ENCODE measurements around the gene EXOC2. TPM values are rescaled to one million over a fixed set of nuclear protein-coding genes. Genes with fewer than 3 reads are reported as not detected.
"Not testable (repeated sequence)": the region's sequence is repeated elsewhere in the genome, so short reads cannot be mapped to it uniquely, and the experiment has no call there.

Gene EXOC2
- total RNA-seq, 2 experiments from 2014 or later, result 28.4 to 34.6 TPM

GRCh38 chr6:626236-626635, 66.7 kb downstream of the EXOC2 start:
- DNase-seq, result no peak
- Mint-ChIP-seq H3K4me3 (no peak overlapping the region), H3K27me3 (no peaks in the 10 kb centered on the region), H3K36me3 (peaks cover 4% of the 10 kb centered on the region), H3K4me1 (peaks cover 10% of the 10 kb centered on the region), H3K9me3 (ENCODE audit: low read depth) (no peaks in the 10 kb centered on the region), H3K27ac (no peak overlapping the region)
- ATAC-seq, result no peak
- CTCF ChIA-PET, result no interaction called here

- no peaks in the 10 kb centered on the region for H3K9me3 Mint-ChIP-seq (ENCODE audit: low read depth)
- no peak for ATAC-seq
- no peak overlapping the region for H3K4me3 Mint-ChIP-seq
- peaks cover 10% of the 10 kb centered on the region for H3K4me1 Mint-ChIP-seq
- DNase-seq, result no peak
- H3K27ac Mint-ChIP-seq, result no peak overlapping the region
- H3K36me3 Mint-ChIP-seq, result peaks cover 4% of the 10 kb centered on the region
- CTCF ChIA-PET, result interaction anchor here (1.5 kb wide), 1 partner anchor 11 kb away, joined by 4 read pairs; no protein-coding TSS in a partner anchor
- H3K27me3 Mint-ChIP-seq, result no peaks in the 10 kb centered on the region
Measured at GRCh38 chr6:624979-625378, 68.0 kb downstream of the EXOC2 start.

- H3K27ac Mint-ChIP-seq, result no peak overlapping the region
- ATAC-seq (no peak), DNase-seq (no peak)
- H3K36me3 Mint-ChIP-seq, result peaks cover 4% of the 10 kb centered on the region
- H3K27me3 Mint-ChIP-seq, result no peaks in the 10 kb centered on the region
- H3K4me1 Mint-ChIP-seq, result no peaks in the 10 kb centered on the region
- H3K4me3 Mint-ChIP-seq, result no peak overlapping the region
- CTCF ChIA-PET, result no interaction called here
- no peaks in the 10 kb centered on the region for H3K9me3 Mint-ChIP-seq (ENCODE audit: low read depth)
Measured at GRCh38 chr6:622462-622861, 70.5 kb downstream of the EXOC2 start.

- ATAC-seq (no peak), DNase-seq (no peak)
- H3K4me1 Mint-ChIP-seq, result no peaks in the 10 kb centered on the region
- no peaks in the 10 kb centered on the region for H3K9me3 Mint-ChIP-seq (ENCODE audit: low read depth)
- H3K36me3 Mint-ChIP-seq, result peaks cover 8% of the 10 kb centered on the region
- H3K27ac Mint-ChIP-seq, result no peak overlapping the region
- H3K4me3 Mint-ChIP-seq, result no peak overlapping the region
- no peaks in the 10 kb centered on the region for H3K27me3 Mint-ChIP-seq
- CTCF ChIA-PET, result interaction anchor here (1.0 kb wide), 1 partner anchor 29 kb away, joined by 3 read pairs; no protein-coding TSS in a partner anchor
Measured at GRCh38 chr6:621931-622330, 71.0 kb downstream of the EXOC2 start.

GRCh38 chr6:620950-621349, 72.0 kb downstream of the EXOC2 start:
- Mint-ChIP-seq H3K36me3 (peaks cover 9% of the 10 kb centered on the region), H3K4me3 (no peak overlapping the region), H3K4me1 (no peaks in the 10 kb centered on the region), H3K27me3 (no peaks in the 10 kb centered on the region), H3K27ac (no peak overlapping the region), H3K9me3 (ENCODE audit: low read depth) (no peaks in the 10 kb centered on the region)
- ATAC-seq (no peak), DNase-seq (no peak)
- CTCF ChIA-PET, result interaction anchor here (1.0 kb wide), 1 partner anchor 28 kb away, joined by 3 read pairs; no protein-coding TSS in a partner anchor

- peaks cover 13% of the 10 kb centered on the region for H3K36me3 Mint-ChIP-seq
- H3K9me3 Mint-ChIP-seq (ENCODE audit: low read depth), result no peaks in the 10 kb centered on the region
- no peak for DNase-seq
- H3K27me3 Mint-ChIP-seq, result no peaks in the 10 kb centered on the region
- no peaks in the 10 kb centered on the region for H3K4me1 Mint-ChIP-seq
- ATAC-seq, result no peak
- H3K4me3 Mint-ChIP-seq, result no peak overlapping the region
- CTCF ChIA-PET, result no interaction called here
- H3K27ac Mint-ChIP-seq, result no peak overlapping the region
Measured at GRCh38 chr6:620166-620565, 72.8 kb downstream of the EXOC2 start.

- ATAC-seq (no peak), DNase-seq (no peak)
- Mint-ChIP-seq H3K36me3 (peaks cover 19% of the 10 kb centered on the region), H3K9me3 (ENCODE audit: low read depth) (no peaks in the 10 kb centered on the region), H3K27ac (no peak overlapping the region), H3K4me1 (no peaks in the 10 kb centered on the region), H3K27me3 (no peaks in the 10 kb centered on the region), H3K4me3 (no peak overlapping the region)
- CTCF ChIA-PET, result interaction anchor here (1.0 kb wide), 1 partner anchor 25 kb away, joined by 4 read pairs; no protein-coding TSS in a partner anchor
Measured at GRCh38 chr6:617456-618100, 75.4 kb downstream of the EXOC2 start.

GRCh38 chr6:613981-614380, 79.0 kb downstream of the EXOC2 start:
- Mint-ChIP-seq H3K4me3 (no peak overlapping the region), H3K36me3 (peaks cover 22% of the 10 kb centered on the region)

GRCh38 chr6:611928-612327, 81.0 kb downstream of the EXOC2 start:
- H3K4me3 Mint-ChIP-seq, result no peak overlapping the region
- H3K9me3 Mint-ChIP-seq (ENCODE audit: low read depth), result no peaks in the 10 kb centered on the region
- H3K27me3 Mint-ChIP-seq, result no peaks in the 10 kb centered on the region
- H3K36me3 Mint-ChIP-seq, result peaks cover 22% of the 10 kb centered on the region
- no peak overlapping the region for H3K27ac Mint-ChIP-seq
- CTCF ChIA-PET, result no interaction called here
- ATAC-seq (no peak), DNase-seq (no peak)
- peaks cover 13% of the 10 kb centered on the region for H3K4me1 Mint-ChIP-seq

More at GRCh38 chr6:613981-614380, 79.0 kb downstream of the EXOC2 start:
- H3K27ac Mint-ChIP-seq, result no peak overlapping the region
- DNase-seq (no peak), ATAC-seq (no peak)
- H3K27me3 Mint-ChIP-seq, result no peaks in the 10 kb centered on the region
- H3K4me1 Mint-ChIP-seq, result peaks cover 13% of the 10 kb centered on the region
- no peaks in the 10 kb centered on the region for H3K9me3 Mint-ChIP-seq (ENCODE audit: low read depth)
- CTCF ChIA-PET, result interaction anchor here (1.6 kb wide), 1 partner anchor 21 kb away, joined by 4 read pairs; no protein-coding TSS in a partner anchor

GRCh38 chr6:610882-611281, 82.1 kb downstream of the EXOC2 start:
- Mint-ChIP-seq H3K36me3 (peaks cover 26% of the 10 kb centered on the region), H3K4me3 (no peak overlapping the region), H3K27ac (no peak overlapping the region), H3K4me1 (peaks cover 13% of the 10 kb centered on the region), H3K27me3 (no peaks in the 10 kb centered on the region), H3K9me3 (ENCODE audit: low read depth) (no peaks in the 10 kb centered on the region)
- DNase-seq (no peak), ATAC-seq (peak; percentile 30)
- CTCF ChIA-PET, result no interaction called here

- no peaks in the 10 kb centered on the region for H3K27me3 Mint-ChIP-seq
- H3K9me3 Mint-ChIP-seq (ENCODE audit: low read depth), result no peaks in the 10 kb centered on the region
- no peak for ATAC-seq
- no peak overlapping the region for H3K4me3 Mint-ChIP-seq
- no peak for DNase-seq
- CTCF ChIA-PET, result no interaction called here
- H3K27ac Mint-ChIP-seq, result no peak overlapping the region
- H3K36me3 Mint-ChIP-seq, result peaks cover 22% of the 10 kb centered on the region
- H3K4me1 Mint-ChIP-seq, result peaks cover 13% of the 10 kb centered on the region
Measured at GRCh38 chr6:609905-610304, 83.0 kb downstream of the EXOC2 start.

- Mint-ChIP-seq H3K27ac (no peak overlapping the region), H3K27me3 (no peaks in the 10 kb centered on the region), H3K4me1 (peaks cover 13% of the 10 kb centered on the region), H3K36me3 (peaks cover 19% of the 10 kb centered on the region), H3K4me3 (no peak overlapping the region), H3K9me3 (ENCODE audit: low read depth) (no peaks in the 10 kb centered on the region)
- ATAC-seq (no peak), DNase-seq (no peak)
- CTCF ChIA-PET, result interaction anchor here (1.3 to 1.8 kb wide), 3 partner anchors 14 to 790 kb away, joined by 3 to 7 read pairs (median 6); no protein-coding TSS in a partner anchor
Measured at GRCh38 chr6:606829-607379, 86.0 kb downstream of the EXOC2 start.

- H3K9me3 Mint-ChIP-seq (ENCODE audit: low read depth); H3K27ac Mint-ChIP-seq; H3K4me3 Mint-ChIP-seq; H3K4me1 Mint-ChIP-seq; CTCF ChIA-PET; H3K27me3 Mint-ChIP-seq; ATAC-seq; DNase-seq: not testable (repeated sequence)
- H3K36me3 Mint-ChIP-seq, result peaks cover 19% of the 10 kb centered on the region
Measured at GRCh38 chr6:605895-606294, 87.0 kb downstream of the EXOC2 start.

GRCh38 chr6:604579-604978, 88.4 kb downstream of the EXOC2 start:
- Mint-ChIP-seq H3K4me1 (no peaks in the 10 kb centered on the region), H3K27ac (no peak overlapping the region), H3K4me3 (no peak overlapping the region), H3K36me3 (peaks cover 17% of the 10 kb centered on the region), H3K27me3 (no peaks in the 10 kb centered on the region), H3K9me3 (ENCODE audit: low read depth) (no peaks in the 10 kb centered on the region)
- CTCF ChIA-PET, result no interaction called here
- ATAC-seq, result no peak
- DNase-seq, result no peak
